ENCODE results near the gene PHC2. TPM values are rescaled to one million over a fixed set of nuclear protein-coding genes. Genes with fewer than 3 reads are reported as not detected.

Gene PHC2
- total and polyA plus RNA-seq, 2 of the 13 experiments (the other 11 are each of a cell fraction or from before 2014, with no cell fraction given), result 52.5 to 84.9 TPM

DNA sequence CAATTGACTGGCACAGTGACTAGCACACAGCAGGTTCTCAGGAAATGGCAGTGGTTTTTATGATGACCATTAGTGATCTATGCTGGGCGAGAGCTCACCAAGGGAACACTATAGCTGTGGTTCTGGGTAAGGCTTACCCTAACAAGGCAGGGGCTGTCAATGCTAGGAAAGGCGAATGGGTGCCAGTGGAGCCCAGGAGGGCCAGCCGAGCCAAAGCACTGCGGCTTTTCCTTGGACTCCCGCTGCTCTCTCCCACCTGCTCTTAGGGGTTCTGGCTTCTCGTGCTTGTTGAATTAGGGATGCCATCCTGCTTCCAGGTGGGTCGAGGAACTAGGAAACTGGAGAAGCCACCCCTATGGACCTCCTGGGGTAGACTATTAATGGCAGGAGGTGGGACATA lies 100.0 kb downstream of the PHC2 start:
- FAIRE-seq (no peak), ATAC-seq (no peak), DNase-seq (ENCODE audit: low spot score) (no peak)
- H3K36me3 ChIP-seq (replicated peaks in 1 of 2; ENCODE audit: control insufficient read depth in 1 of 2, insufficient read depth in 2 of 2, low read length in 2 of 2), result peaks cover 41 to 84% of the 10 kb centered on the region in 2 experiments
- POLR2A ChIA-PET, result interaction anchor here (1.2 kb wide), 2 partner anchors 10 to 33 kb away, joined by 3 read pairs; no protein-coding TSS in a partner anchor
- WGBS (ENCODE audit: low lambda C conversion rate), result 88% methylated on average over 3 of the region's 7 CpGs
- H3K79me2 ChIP-seq (ENCODE audit: insufficient read depth, low read length), result peaks cover 27% of the 10 kb centered on the region
- peaks cover 54% of the 10 kb centered on the region for H4K20me1 ChIP-seq (ENCODE audit: insufficient read depth, low read length)
- in situ Hi-C loops (cut with HindIII; ENCODE audit: extremely low pct_ligation_motif_present, low pct_unique_long_range_greater_than_20kb) (no loop called here), intact Hi-C loops (cut with micrococcal nuclease; ENCODE audit: unreplicated experiment) (no loop called here)
- no peaks in the 10 kb centered on the region for H3K27me3 ChIP-seq (ENCODE audit: control insufficient read depth in 1 of 2, insufficient read depth in 2 of 2, low read length in 2 of 2)
- no peak overlapping the region for H3K9ac ChIP-seq (ENCODE audit: insufficient read depth, low read depth, low read length)
- H3K4me2 ChIP-seq (ENCODE audit: low read depth, low read length), result no peak overlapping the region
- H3K4me3 ChIP-seq (replicated peaks in 1 of 3; ENCODE audit: insufficient read depth in 1 of 3, low read depth in 2 of 3, low read length in 3 of 3), result no peak overlapping the region
- H2AFZ ChIP-seq (ENCODE audit: low read length), result no peak overlapping the region
- peaks cover 35% of the 10 kb centered on the region for H3K4me1 ChIP-seq (ENCODE audit: insufficient read depth, low read length)
- CTCF ChIA-PET (ENCODE audit: low intra/inter-chr PET ratio, low total read pairs), result no interaction called here
- no peaks in the 10 kb centered on the region for H3K9me3 ChIP-seq (ENCODE audit: low read length)
- no TSS peak for BruUV-seq (replicated peaks)
- H3K27ac ChIP-seq (ENCODE audit: extremely low read length, insufficient read depth, low read length), result no peak overlapping the region
- TF ChIP-seq CHCHD3 (CRISPR knock-in tag; IDR thresholded peaks at IDR 0.05) (no peak), YEATS2 (CRISPR knock-in tag; IDR thresholded peaks at IDR 0.05; ENCODE audit: borderline replicate concordance) (no peak), NCOA1 (CRISPR knock-in tag; IDR thresholded peaks at IDR 0.05) (no peak), ZNF431 (CRISPR knock-in tag; IDR thresholded peaks at IDR 0.05; ENCODE audit: borderline replicate concordance, low read depth) (no peak), NAIF1 (CRISPR knock-in tag; IDR thresholded peaks at IDR 0.05; ENCODE audit: borderline replicate concordance) (no peak)
- TF ChIP-seq, protein P1, sequence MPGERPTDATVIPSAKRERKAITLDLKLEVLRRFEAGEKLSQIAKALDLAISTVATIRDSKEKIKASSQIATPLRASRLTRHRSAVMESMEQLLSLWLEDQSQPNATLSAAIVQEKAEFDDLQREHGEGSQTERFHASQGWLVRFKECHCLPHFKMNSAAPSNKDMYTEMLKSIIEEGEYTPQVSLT (CRISPR knock-in tag; IDR thresholded peaks at IDR 0.05; ENCODE audit: borderline replicate concordance, low read depth), result no peak
- TF ChIP-seq, protein P2, sequence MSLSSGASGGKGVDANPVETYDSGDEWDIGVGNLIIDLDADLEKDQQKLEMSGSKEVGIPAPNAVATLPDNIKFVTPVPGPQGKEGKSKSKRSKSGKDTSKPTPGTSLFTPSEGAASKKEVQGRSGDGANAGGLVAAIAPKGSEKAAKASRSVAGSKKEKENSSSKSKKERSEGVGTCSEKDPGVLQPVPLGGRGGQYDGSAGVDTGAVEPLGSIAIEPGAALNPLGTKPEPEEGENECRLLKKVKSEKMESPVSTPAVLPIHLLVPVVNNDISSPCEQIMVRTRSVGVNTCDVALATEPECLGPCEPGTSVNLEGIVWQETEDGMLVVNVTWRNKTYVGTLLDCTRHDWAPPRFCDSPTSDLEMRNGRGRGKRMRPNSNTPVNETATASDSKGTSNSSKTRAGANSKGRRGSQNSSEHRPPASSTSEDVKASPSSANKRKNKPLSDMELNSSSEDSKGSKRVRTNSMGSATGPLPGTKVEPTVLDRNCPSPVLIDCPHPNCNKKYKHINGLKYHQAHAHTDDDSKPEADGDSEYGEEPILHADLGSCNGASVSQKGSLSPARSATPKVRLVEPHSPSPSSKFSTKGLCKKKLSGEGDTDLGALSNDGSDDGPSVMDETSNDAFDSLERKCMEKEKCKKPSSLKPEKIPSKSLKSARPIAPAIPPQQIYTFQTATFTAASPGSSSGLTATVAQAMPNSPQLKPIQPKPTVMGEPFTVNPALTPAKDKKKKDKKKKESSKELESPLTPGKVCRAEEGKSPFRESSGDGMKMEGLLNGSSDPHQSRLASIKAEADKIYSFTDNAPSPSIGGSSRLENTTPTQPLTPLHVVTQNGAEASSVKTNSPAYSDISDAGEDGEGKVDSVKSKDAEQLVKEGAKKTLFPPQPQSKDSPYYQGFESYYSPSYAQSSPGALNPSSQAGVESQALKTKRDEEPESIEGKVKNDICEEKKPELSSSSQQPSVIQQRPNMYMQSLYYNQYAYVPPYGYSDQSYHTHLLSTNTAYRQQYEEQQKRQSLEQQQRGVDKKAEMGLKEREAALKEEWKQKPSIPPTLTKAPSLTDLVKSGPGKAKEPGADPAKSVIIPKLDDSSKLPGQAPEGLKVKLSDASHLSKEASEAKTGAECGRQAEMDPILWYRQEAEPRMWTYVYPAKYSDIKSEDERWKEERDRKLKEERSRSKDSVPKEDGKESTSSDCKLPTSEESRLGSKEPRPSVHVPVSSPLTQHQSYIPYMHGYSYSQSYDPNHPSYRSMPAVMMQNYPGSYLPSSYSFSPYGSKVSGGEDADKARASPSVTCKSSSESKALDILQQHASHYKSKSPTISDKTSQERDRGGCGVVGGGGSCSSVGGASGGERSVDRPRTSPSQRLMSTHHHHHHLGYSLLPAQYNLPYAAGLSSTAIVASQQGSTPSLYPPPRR (CRISPR knock-in tag; IDR thresholded peaks at IDR 0.05; ENCODE audit: borderline replicate concordance), result no peak
- TF ChIP-seq, protein P3, sequence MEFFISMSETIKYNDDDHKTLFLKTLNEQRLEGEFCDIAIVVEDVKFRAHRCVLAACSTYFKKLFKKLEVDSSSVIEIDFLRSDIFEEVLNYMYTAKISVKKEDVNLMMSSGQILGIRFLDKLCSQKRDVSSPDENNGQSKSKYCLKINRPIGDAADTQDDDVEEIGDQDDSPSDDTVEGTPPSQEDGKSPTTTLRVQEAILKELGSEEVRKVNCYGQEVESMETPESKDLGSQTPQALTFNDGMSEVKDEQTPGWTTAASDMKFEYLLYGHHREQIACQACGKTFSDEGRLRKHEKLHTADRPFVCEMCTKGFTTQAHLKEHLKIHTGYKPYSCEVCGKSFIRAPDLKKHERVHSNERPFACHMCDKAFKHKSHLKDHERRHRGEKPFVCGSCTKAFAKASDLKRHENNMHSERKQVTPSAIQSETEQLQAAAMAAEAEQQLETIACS (CRISPR knock-in tag; IDR thresholded peaks at IDR 0.05), result no peak
- TF ChIP-seq, protein P4, sequence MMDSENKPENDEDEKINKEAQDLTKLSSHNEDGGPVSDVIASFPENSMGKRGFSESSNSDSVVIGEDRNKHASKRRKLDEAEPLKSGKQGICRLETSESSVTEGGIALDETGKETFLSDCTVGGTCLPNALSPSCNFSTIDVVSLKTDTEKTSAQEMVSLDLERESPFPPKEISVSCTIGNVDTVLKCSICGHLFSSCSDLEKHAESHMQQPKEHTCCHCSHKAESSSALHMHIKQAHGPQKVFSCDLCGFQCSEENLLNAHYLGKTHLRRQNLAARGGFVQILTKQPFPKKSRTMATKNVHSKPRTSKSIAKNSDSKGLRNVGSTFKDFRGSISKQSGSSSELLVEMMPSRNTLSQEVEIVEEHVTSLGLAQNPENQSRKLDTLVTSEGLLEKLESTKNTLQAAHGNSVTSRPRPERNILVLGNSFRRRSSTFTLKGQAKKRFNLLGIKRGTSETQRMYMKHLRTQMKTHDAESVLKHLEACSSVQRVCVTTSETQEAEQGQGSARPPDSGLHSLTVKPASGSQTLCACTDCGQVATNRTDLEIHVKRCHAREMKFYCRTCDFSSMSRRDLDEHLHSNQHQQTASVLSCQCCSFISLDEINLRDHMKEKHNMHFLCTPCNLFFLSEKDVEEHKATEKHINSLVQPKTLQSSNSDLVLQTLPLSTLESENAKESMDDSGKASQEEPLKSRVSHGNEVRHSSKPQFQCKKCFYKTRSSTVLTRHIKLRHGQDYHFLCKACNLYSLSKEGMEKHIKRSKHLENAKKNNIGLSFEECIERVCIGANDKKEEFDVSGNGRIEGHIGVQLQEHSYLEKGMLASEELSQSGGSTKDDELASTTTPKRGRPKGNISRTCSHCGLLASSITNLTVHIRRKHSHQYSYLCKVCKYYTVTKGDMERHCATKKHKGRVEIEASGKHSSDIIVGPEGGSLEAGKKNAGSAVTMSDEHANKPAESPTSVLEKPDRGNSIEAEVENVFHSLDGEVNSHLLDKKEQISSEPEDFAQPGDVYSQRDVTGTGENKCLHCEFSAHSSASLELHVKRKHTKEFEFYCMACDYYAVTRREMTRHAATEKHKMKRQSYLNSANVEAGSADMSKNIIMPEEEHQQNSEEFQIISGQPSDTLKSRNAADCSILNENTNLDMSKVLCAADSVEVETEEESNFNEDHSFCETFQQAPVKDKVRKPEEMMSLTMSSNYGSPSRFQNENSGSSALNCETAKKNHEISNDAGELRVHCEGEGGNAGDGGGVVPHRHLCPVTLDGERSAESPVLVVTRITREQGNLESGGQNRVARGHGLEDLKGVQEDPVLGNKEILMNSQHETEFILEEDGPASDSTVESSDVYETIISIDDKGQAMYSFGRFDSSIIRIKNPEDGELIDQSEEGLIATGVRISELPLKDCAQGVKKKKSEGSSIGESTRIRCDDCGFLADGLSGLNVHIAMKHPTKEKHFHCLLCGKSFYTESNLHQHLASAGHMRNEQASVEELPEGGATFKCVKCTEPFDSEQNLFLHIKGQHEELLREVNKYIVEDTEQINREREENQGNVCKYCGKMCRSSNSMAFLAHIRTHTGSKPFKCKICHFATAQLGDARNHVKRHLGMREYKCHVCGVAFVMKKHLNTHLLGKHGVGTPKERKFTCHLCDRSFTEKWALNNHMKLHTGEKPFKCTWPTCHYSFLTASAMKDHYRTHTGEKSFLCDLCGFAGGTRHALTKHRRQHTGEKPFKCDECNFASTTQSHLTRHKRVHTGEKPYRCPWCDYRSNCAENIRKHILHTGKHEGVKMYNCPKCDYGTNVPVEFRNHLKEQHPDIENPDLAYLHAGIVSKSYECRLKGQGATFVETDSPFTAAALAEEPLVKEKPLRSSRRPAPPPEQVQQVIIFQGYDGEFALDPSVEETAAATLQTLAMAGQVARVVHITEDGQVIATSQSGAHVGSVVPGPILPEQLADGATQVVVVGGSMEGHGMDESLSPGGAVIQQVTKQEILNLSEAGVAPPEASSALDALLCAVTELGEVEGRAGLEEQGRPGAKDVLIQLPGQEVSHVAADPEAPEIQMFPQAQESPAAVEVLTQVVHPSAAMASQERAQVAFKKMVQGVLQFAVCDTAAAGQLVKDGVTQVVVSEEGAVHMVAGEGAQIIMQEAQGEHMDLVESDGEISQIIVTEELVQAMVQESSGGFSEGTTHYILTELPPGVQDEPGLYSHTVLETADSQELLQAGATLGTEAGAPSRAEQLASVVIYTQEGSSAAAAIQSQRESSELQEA (CRISPR knock-in tag; IDR thresholded peaks at IDR 0.05; ENCODE audit: not compliant biosample characterization), result no peak

Data from HepG2 (cell line).